T-cell (primary cell): ENCODE results near the gene S100A3. TPM values are rescaled to one million over a fixed set of nuclear protein-coding genes. Genes with fewer than 3 reads are reported as not detected.

Source experiments
- ATAC-seq, 4 experiments: fragments of 200-7000 bp in 3 of 4; fragments of 150-1000 bp in 1 of 4; cut with Tn5 transposase; replicated peaks in 1 of 4; 1 replicate in 3 of 4; 2 replicates in 1 of 4; pipeline ENCODE4 v1.10.0; 2021; ENCODE audit warnings: moderate library complexity in 3 of 4, mild to moderate bottlenecking in 2 of 4, moderate number of reproducible peaks in 1 of 4
- CTCF ChIA-PET, 2 donors: fragments of 300-600 bp; sonication (Branson Sonifier 250); formaldehyde crosslinking; loops; one replicate each; lab custom pipeline; 2022; ENCODE audit warnings: antibody characterized with exemption in 2 of 2; lab: Charles Lee
- POLR2A ChIA-PET, 2 donors: fragments of 300-600 bp; sonication (Branson Sonifier 250); formaldehyde crosslinking; loops; one replicate each; lab custom pipeline; 2022; ENCODE audit warnings: antibody characterized with exemption in 2 of 2; lab: Charles Lee
- DNase-seq, 35 experiments: peaks; one replicate each; pipeline versions ENCODE4 v3.0.0 to v3.0.0-alpha.2; 2013 to 2023
- H3K27ac ChIP-seq: one replicate; pipeline ENCODE4 v1.5.1; 2013; ENCODE audit warnings: low read length
- H3K27me3 ChIP-seq, 2 experiments: replicated peaks in 1 of 2; 1 replicate in 1 of 2; 2 replicates in 1 of 2; pipeline versions ENCODE4 v1.6.1 to v1.7.0; 2013; ENCODE audit warnings: low read length in 1 of 2, mixed read lengths in 1 of 2; ENCODE audit not compliant: control insufficient read depth in 2 of 2, insufficient read depth in 2 of 2; ENCODE audit errors: extremely low read depth in 1 of 2
- H3K36me3 ChIP-seq, 2 donors: 1 replicate in 1 of 2; 2 replicates in 1 of 2; pipeline versions ENCODE4 v1.6.1 to v1.7.0; 2013; ENCODE audit warnings: low read length in 1 of 2; ENCODE audit not compliant: control insufficient read depth in 2 of 2, insufficient read depth in 1 of 2; ENCODE audit errors: extremely low read depth in 1 of 2
- H3K4me1 ChIP-seq, 2 experiments: 1 replicate in 1 of 2; 2 replicates in 1 of 2; pipeline versions ENCODE4 v1.6.1 to v1.7.0; 2013; ENCODE audit warnings: low read length in 2 of 2, mixed read lengths in 1 of 2; ENCODE audit not compliant: insufficient read depth in 2 of 2, control insufficient read depth in 1 of 2; ENCODE audit errors: extremely low read depth in 1 of 2
- H3K4me3 ChIP-seq, 2 donors: 1 replicate in 1 of 2; 2 replicates in 1 of 2; pipeline versions ENCODE4 v1.5.1 to v1.7.0; 2013; ENCODE audit warnings: mild to moderate bottlenecking in 2 of 2, low read length in 1 of 2, moderate library complexity in 1 of 2; ENCODE audit not compliant: control insufficient read depth in 1 of 2; ENCODE audit errors: extremely low read depth in 1 of 2
- H3K9me3 ChIP-seq: 2 replicates; pipeline ENCODE4 v1.7.0; 2013
- H3K27ac Mint-ChIP-seq, 2 donors: one replicate each; pipeline ENCODE4 v1.8.0; 2020 to 2021; ENCODE audit warnings: mild to moderate bottlenecking in 2 of 2, mixed read lengths in 2 of 2
- H3K27me3 Mint-ChIP-seq, 2 donors: one replicate each; pipeline ENCODE4 v1.8.0; 2021 to 2022; ENCODE audit warnings: mixed read lengths in 2 of 2
- H3K36me3 Mint-ChIP-seq: one replicate; pipeline ENCODE4 v1.8.0; 2021; ENCODE audit warnings: mixed read lengths
- H3K4me1 Mint-ChIP-seq, 3 donors: one replicate each; pipeline ENCODE4 v1.8.0; 2020 to 2022; ENCODE audit warnings: mixed read lengths in 3 of 3, mild to moderate bottlenecking in 1 of 3
- H3K4me3 Mint-ChIP-seq, 3 donors: one replicate each; pipeline ENCODE4 v1.8.0; 2020 to 2022; ENCODE audit warnings: mild to moderate bottlenecking in 3 of 3, mixed read lengths in 3 of 3, moderate library complexity in 3 of 3
- H3K9me3 Mint-ChIP-seq, 3 donors: one replicate each; pipeline ENCODE4 v1.8.0; 2020 to 2022; ENCODE audit warnings: mixed read lengths in 3 of 3
- WGBS: methylation state at CpG from one replicate; pipeline ENCODE4 v1.1.5; 2013; ENCODE audit warnings: missing lambda C conversion rate; ENCODE audit not compliant: insufficient coverage; 5-methylcytosine and 5-hydroxymethylcytosine counted together
- total RNA-seq, 35 experiments: library from RNA in 6 of 35; stranded (reverse) in 6 of 35; fragments of 120-200 nt in 1 of 35; gene quantifications; one replicate each; pipeline versions ENCODE4 v1.2.1 to v1.2.4 and lab custom pipeline; 2013 to 2026

S100A3 gene
- total RNA-seq, 5 donors from 2014 or later (not counting 1 experiment from before 2014, with no cell fraction given), result not detected

DNA sequence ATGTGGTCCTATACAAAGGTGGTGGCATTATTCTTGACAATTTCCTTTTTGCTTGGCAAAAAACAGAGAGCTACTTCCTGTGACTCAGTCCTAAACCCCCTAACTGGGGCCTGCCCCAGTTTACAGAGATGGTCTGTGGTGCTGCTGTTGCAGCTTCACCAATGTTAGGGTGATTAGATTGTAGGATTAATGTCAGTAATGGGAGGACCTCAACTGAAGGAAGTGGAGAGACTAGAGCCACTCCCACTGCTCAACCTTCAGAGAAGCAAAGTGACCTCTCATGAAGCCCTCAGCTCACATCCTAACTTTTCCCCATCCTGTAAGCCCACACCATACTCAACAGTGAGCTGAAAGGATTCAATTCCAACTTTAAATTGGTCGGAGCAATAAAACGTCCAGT, 16.9 kb downstream of the S100A3 start:
- Mint-ChIP-seq H3K36me3 (peaks cover 28% of the 10 kb centered on the region), H3K27ac (peak overlapping the region; percentile 91 to 97), H3K9me3 (no peaks in the 10 kb centered on the region), H3K27me3 (no peaks in the 10 kb centered on the region), H3K4me3 (peak overlapping the region; percentile 90 to 94 (median 94)), H3K4me1 (peaks cover 57 to 68% (median 60%) of the 10 kb centered on the region in 3 donors)
- Histone ChIP-seq H3K36me3 (peaks cover 3 to 14% of the 10 kb centered on the region in 2 donors), H3K27ac (peak overlapping the region; percentile 96), H3K27me3 (no peaks in the 10 kb centered on the region), H3K9me3 (no peaks in the 10 kb centered on the region), H3K4me3 (no peak overlapping the region), H3K4me1 (peaks cover 33 to 55% of the 10 kb centered on the region in 2 experiments)
- 93% methylated on average over 2 of the region's 2 CpGs for whole genome bisulfite sequencing
- ChIA-PET CTCF (interaction anchor here (1.1 to 3.2 kb wide), 15 partner anchors 8 to 102 kb away, joined by 3 to 35 read pairs (median 10); partner anchors contain the start of genes S100A4 (in 2 of the 2), S100A5 (in 2 of the 2) and CHTOP (in 1 of the 2)), POLR2A (interaction anchor here in 1 of 2 donors (1.3 to 1.9 kb wide), 3 partner anchors 12 to 38 kb away, joined by 3 to 7 read pairs (median 4); no protein-coding TSS in a partner anchor)
- DNase-seq (peak in 20 of 35 experiments; percentile 15 to 62 (median 36)), ATAC-seq (peak; percentile 13 to 38 (median 26))

- no peaks in the 10 kb centered on the region for H3K27me3 ChIP-seq
- Mint-ChIP-seq H3K27me3 (no peaks in the 10 kb centered on the region), H3K27ac (peak overlapping the region; percentile 91 to 97), H3K36me3 (peaks cover 28% of the 10 kb centered on the region), H3K9me3 (no peaks in the 10 kb centered on the region), H3K4me1 (peaks cover 53 to 62% (median 57%) of the 10 kb centered on the region in 3 donors), H3K4me3 (no peak overlapping the region)
- peaks cover 3 to 14% of the 10 kb centered on the region in 2 donors for H3K36me3 ChIP-seq
- H3K9me3 ChIP-seq, result no peaks in the 10 kb centered on the region
- no peak for DNase-seq
- no peak for ATAC-seq
- H3K4me3 ChIP-seq, result no peak overlapping the region
- peak overlapping the region; percentile 96 for H3K27ac ChIP-seq
- WGBS, result 100% methylated on average over 1 of the region's 3 CpGs
- ChIA-PET POLR2A (interaction anchor here in 1 of 2 donors (1.3 to 1.6 kb wide), 2 partner anchors 13 to 39 kb away, joined by 3 to 4 read pairs; no protein-coding TSS in a partner anchor), CTCF (interaction anchor here (0.6 to 3.2 kb wide), 11 partner anchors 9 to 68 kb away, joined by 3 to 35 read pairs (median 11); partner anchors contain the start of genes S100A5 (in 2 of the 2) and S100A4 (in 1 of the 2))
- peaks cover 31 to 49% of the 10 kb centered on the region in 2 experiments for H3K4me1 ChIP-seq
Measured at GRCh38 chr1:153531638-153532037, 17.4 kb downstream of the S100A3 start.

GRCh38 chr1:153527683-153528040, 21.4 kb downstream of the S100A3 start:
- CTCF ChIA-PET, result interaction anchor here in 1 of 2 donors (0.5 kb wide), 1 partner anchor 11 kb away, joined by 3 read pairs; no protein-coding TSS in a partner anchor
- POLR2A ChIA-PET, result no interaction called here

DNA sequence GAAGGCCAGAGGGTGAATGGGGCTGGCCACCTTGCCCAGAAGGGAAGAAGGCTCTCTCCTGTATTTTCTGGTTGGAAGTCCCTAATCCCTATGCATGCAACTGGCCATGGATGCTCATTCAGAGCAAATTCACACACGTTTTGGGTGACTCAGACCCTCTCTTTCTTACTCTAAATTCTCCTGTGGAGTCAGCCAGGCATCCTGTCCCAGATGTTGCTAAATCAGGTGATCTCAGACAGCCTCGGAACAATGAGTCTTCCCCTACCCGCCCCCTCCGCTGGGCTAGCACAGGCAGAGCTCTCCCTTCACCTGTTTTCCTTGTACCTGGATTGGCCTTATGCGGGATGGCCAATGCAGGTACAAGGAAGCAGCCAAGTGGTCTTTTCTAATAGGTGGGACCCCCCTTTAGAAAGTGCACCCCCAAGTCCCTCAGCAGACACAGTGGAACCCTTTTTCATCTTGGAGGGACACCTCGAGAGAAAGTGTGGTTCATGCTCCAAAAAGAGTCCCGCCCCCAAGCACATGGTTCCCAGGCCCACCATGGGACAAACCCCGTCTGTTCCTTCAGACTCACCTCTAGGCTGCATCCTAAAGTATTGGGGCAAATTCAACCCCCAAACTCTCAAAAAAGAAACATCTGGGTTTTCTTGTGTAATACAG, 21.9 kb downstream of the S100A3 start:
- ATAC-seq (no peak), DNase-seq (no peak)
- CTCF ChIA-PET, result no interaction called here
- Histone ChIP-seq H3K4me1 (peaks cover 8% of the 10 kb centered on the region in 2 experiments), H3K36me3 (no peaks in the 10 kb centered on the region), H3K27ac (no peak overlapping the region), H3K9me3 (no peaks in the 10 kb centered on the region), H3K4me3 (no peak overlapping the region), H3K27me3 (no peaks in the 10 kb centered on the region)
- no peaks in the 10 kb centered on the region for H3K9me3 Mint-ChIP-seq
- no peak overlapping the region for H3K4me3 Mint-ChIP-seq
- peaks cover 11% of the 10 kb centered on the region for H3K36me3 Mint-ChIP-seq
- H3K27ac Mint-ChIP-seq, result no peak overlapping the region
- H3K27me3 Mint-ChIP-seq, result no peaks in the 10 kb centered on the region
- POLR2A ChIA-PET, result no interaction called here
- peaks cover 13 to 22% (median 21%) of the 10 kb centered on the region in 3 donors for H3K4me1 Mint-ChIP-seq
- 93% methylated on average over 6 of the region's 8 CpGs for WGBS

More at GRCh38 chr1:153527683-153528040, 21.4 kb downstream of the S100A3 start:
- Histone ChIP-seq H3K27ac (no peak overlapping the region), H3K36me3 (no peaks in the 10 kb centered on the region), H3K9me3 (no peaks in the 10 kb centered on the region), H3K4me1 (peaks cover 13% of the 10 kb centered on the region in 2 experiments), H3K27me3 (no peaks in the 10 kb centered on the region), H3K4me3 (no peak overlapping the region)
- DNase-seq (no peak), ATAC-seq (no peak)
- Mint-ChIP-seq H3K4me3 (no peak overlapping the region), H3K9me3 (no peaks in the 10 kb centered on the region), H3K27ac (no peak overlapping the region), H3K4me1 (peaks cover 18 to 26% (median 23%) of the 10 kb centered on the region in 3 donors), H3K36me3 (peaks cover 11% of the 10 kb centered on the region), H3K27me3 (no peaks in the 10 kb centered on the region)
- WGBS, result 100% methylated on average over 2 of the region's 5 CpGs

- ATAC-seq (no peak), DNase-seq (no peak)
- no peak overlapping the region for H3K27ac ChIP-seq
- no peaks in the 10 kb centered on the region for H3K27me3 Mint-ChIP-seq
- peaks cover 11% of the 10 kb centered on the region for H3K36me3 Mint-ChIP-seq
- no peak overlapping the region for H3K4me3 ChIP-seq
- H3K4me3 Mint-ChIP-seq, result no peak overlapping the region
- ChIA-PET POLR2A (no interaction called here), CTCF (no interaction called here)
- no peaks in the 10 kb centered on the region for H3K27me3 ChIP-seq
- WGBS, result 86% methylated on average over 5 of the region's 8 CpGs
- H3K27ac Mint-ChIP-seq, result no peak overlapping the region
- H3K9me3 ChIP-seq, result no peaks in the 10 kb centered on the region
- H3K4me1 Mint-ChIP-seq, result peaks cover 3 to 12% (median 11%) of the 10 kb centered on the region in 3 donors
- no peaks in the 10 kb centered on the region for H3K4me1 ChIP-seq
- H3K36me3 ChIP-seq, result no peaks in the 10 kb centered on the region
- no peaks in the 10 kb centered on the region for H3K9me3 Mint-ChIP-seq
Measured at GRCh38 chr1:153526132-153526543, 22.9 kb downstream of the S100A3 start.

- ChIA-PET POLR2A (no interaction called here), CTCF (interaction anchor here in 1 of 2 donors (0.6 to 1.1 kb wide), 3 partner anchors 15 to 27 kb away, joined by 3 to 7 read pairs (median 3); partner anchors contain the start of gene S100A5)
- Mint-ChIP-seq H3K9me3 (no peaks in the 10 kb centered on the region), H3K4me3 (no peak overlapping the region), H3K4me1 (peaks cover 0 to 4% (median 4%) of the 10 kb centered on the region in 3 donors), H3K36me3 (peaks cover 11% of the 10 kb centered on the region), H3K27me3 (no peaks in the 10 kb centered on the region), H3K27ac (no peak overlapping the region)
- DNase-seq, result no peak
- Histone ChIP-seq H3K4me3 (no peak overlapping the region), H3K27me3 (no peaks in the 10 kb centered on the region), H3K36me3 (no peaks in the 10 kb centered on the region), H3K4me1 (no peaks in the 10 kb centered on the region), H3K27ac (no peak overlapping the region), H3K9me3 (no peaks in the 10 kb centered on the region)
- no peak for ATAC-seq
- WGBS, result 50% methylated on average over 2 of the region's 3 CpGs
Measured at GRCh38 chr1:153525088-153525728, 23.9 kb downstream of the S100A3 start.
